B cell (primary cell): Measurements from ENCODE around the gene GLCCI1.

ENCODE experiments used
- CTCF ChIP-seq: fragments of 200-600 bp; IDR thresholded peaks from one replicate; pipeline ENCODE4 v1.8.0; 2022; ENCODE audit warnings: antibody characterized with exemption, mild to moderate bottlenecking
- EZH2 ChIP-seq: IDR thresholded peaks from 2 replicates; pipeline ENCODE4 v1.6.1; 2012; ENCODE audit warnings: borderline replicate concordance, low read depth, mild to moderate bottlenecking, moderate library complexity, low read length; ENCODE audit not compliant: insufficient read depth, poor library complexity, severe bottlenecking

GRCh38 chr7:8085420-8085819 lies 116.8 kb downstream of the GLCCI1 start:
- no peak for TF ChIP-seq CTCF
- no peak for TF ChIP-seq EZH2
